HG03442 (cell line): ENCODE data around the gene TOR4A.

ENCODE experiments used
- ATAC-seq: cut with Tn5 transposase; IDR thresholded peaks from one replicate; pipeline ENCODE4 v1.9.1; 2021; ENCODE audit warnings: mild to moderate bottlenecking, moderate library complexity; ENCODE audit not compliant: unreplicated experiment

The TOR4A gene

DNA sequence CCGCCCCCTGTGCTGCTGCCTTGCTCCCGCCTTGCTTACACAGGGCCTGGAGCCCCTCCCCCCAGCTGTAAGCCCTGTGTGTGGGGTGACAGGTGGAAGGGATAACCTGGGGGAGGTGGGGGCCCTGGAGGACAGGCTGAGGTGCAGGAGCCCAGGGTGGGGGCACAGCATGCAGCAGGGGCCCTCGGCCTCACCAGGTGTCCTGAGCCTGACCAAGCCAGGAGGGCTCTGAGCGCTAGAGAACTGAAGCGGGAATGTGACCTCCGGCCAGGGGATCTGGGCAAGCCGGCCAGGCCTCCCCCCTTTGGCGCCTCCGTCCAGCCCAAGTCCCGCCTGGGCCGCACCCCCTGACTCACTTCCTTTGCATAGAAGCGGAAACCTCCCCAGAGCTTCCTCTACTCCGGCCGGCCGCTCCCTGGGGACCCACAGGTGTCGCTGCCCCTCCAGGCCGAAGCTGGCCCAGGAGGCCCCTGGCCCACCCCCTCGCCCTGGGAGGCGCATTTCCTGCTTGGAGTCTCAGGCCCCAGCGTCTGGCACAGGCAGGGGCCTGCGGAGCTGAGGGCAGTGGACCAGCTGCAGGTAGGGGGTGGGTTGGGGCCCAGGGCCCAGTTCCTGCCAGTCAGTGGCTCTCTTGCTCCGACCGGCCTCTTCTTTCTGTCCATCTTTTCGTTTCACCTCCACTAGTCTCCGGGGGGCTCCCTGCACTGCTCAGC is at the start of gene TOR4A:
TOR4A (plus strand) TSS at position 398 of the 713 bp plus-strand sequence. CDS start 964 bp downstream, outside the sequence.
- peak; percentile 74 for ATAC-seq

DNA sequence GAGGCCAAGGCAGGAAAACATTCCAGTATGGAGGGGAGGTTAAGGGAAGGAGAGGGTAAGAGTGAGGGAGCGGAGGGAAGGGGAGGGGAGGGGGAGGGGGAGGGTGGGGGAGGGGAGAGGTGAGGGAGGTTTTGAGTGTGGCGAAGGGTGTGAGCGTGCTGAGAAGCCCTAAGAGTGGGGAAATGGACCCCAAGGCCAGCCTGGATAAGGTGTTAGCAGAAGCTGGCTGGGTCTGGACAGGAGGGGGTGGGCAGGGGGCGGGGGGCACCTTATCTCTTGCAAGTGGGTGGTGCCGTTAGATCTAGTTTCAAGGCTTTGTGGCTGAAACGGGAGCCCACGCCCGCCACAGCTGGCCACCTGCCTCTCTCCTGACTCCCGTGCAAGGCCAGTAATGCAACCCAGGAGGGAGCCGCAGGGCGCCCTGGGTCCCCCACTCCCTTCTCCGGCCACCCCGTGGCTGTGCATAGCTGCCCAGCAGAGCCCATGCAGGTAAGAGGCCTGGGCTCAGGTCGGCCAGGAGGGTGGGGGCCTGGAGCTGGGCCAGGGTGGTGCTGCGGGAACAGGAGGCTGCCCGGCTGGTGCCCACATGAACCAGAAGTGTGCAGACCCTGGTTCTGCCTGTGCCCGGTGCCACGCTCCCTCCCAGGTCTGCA is 49.5 kb upstream of the TOR4A start:
- no peak for ATAC-seq

DNA sequence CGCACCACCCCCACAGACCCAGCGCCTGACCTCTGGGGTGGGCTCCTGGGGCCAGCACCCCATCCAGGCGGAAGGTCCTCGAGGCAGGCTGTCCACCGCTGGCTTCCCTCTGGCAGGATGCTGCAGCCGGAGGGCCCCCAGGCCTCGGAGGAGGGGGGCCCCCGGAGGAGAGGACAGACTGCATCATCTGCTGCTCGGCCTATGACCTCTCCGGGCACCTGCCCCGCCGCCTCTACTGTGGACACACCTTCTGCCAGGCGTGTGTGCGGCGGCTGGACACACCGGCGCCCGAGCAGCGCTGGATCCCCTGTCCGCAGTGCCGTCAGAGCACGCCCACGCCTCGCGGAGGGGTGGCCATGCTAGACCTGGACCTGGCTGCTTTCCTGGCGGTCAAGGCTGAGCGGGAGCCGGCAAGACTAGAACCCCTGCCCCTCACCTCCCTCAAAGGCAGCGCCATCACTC is 49.0 kb upstream of the TOR4A start:
- ATAC-seq, result no peak

DNA sequence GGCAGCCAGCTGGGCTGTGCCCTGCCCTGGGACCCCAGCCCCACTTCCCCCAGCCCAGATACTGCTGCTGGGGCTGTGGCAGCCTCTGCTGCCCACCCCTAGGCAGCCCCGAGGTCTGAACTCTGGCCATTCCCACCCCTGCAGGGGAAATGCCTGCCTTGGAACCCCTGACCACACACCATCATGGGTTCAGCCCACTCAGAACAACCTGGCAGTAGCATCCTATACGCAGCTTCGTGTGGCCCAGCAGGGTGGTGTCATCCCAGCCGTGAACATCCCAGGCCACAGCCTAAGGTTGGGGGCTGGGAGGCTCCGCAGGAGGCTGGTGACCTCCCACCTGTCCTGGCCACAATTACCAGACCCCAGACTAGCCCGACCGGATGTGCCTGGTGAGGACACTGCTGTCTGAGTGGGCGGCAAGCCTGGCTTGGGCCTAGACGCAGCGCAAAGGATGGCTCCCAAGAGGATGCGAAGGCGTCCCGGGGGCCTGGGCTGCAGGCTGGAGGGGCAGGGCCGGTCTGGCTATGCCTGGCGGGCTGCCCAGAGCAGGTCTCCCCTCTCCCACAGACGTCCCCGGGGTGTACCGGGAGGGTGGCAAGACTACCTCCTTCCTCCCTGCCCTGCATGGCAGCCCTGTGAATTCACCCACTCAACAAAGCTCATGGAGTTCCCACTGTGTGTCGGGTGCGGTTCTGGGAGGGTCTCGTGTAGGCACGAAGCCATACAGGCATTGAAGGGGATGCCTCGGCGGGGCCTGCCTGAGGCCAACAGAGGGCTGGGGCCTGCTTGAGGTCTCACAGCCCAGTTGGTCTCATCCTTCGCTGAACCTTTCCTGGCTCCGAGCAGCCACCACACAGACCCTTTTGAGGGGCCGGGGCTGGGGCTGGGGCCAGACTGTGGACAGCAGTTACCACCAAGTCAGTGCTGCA is 48.3 kb upstream of the TOR4A start:
- ATAC-seq, result no peak

DNA sequence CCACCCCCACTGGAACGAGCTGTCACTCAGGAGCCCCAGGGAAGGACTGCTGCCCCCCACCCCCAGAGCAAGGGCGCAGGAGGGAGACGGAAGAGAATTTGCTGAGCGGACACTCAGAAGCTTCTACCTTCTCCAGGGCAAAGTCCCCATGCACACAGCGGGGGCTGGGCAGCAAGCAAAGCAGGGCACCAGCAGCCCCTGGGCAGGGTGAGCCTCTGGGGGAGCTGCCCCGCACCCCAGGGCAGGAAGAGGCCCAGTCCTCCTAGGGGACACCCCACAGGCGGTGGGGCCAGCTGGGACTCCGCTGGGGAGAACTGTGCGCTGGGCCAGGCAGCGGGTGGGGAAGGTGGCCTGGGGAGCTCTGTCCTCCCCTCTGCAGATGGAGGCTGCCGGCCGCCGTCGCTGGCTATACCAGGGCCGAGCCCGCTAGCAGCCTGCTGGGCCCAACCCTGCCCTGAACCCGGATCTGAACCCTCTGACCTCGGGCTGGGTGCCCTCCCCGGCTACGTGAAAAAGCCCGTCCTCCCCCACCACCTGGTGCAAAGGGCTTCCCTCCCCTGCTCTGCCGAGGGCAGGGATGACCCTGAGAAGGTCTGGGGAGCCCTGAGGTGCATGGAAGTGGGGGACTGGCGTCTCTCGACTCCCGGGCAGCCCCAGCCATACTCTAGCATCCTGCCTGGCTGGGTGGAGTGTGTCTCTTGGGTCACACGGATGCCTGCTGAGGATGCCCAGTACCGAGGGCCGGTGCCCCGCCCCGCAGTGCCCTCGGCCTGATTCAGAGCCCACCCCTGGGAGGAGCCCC is 47.4 kb upstream of the TOR4A start:
- ATAC-seq, result no peak

DNA sequence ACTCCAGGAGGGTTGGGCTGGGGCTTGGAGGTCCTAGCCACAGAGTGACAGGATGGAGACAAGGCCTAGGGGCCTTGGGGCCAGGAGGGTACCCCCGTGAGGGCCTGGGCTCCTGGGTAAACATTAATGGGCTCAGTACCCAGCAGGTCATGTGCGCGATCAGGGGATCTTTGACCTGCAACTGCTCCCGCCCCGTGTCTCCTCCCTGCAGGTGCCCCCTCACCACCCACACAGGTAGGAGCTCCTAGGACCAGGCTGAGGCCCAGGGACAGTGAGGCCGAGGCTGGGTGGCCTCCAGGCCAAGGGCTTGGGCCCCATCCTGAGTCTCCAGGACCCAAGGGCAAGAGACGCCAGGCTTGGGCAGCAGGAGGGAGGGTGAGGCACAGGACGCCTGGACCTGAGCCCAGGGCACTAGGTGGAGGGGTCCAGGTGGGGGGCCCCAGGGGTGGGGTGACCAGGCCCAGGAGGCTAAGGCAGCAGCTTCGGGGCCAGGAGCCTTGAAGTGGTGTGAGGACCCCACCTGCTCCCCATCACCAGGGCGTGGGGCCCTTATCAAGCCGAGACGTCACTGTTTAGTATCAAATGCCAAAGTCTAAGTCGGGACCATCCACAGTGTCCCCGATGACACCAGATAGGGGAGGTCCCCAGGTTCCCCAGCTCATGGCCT is 46.7 kb upstream of the TOR4A start, which contains the start of gene SLC34A3:
SLC34A3 (plus strand) TSS at position 197 of the 667 bp plus-strand sequence. CDS start 802 bp downstream, outside the sequence.
- no peak for ATAC-seq

DNA sequence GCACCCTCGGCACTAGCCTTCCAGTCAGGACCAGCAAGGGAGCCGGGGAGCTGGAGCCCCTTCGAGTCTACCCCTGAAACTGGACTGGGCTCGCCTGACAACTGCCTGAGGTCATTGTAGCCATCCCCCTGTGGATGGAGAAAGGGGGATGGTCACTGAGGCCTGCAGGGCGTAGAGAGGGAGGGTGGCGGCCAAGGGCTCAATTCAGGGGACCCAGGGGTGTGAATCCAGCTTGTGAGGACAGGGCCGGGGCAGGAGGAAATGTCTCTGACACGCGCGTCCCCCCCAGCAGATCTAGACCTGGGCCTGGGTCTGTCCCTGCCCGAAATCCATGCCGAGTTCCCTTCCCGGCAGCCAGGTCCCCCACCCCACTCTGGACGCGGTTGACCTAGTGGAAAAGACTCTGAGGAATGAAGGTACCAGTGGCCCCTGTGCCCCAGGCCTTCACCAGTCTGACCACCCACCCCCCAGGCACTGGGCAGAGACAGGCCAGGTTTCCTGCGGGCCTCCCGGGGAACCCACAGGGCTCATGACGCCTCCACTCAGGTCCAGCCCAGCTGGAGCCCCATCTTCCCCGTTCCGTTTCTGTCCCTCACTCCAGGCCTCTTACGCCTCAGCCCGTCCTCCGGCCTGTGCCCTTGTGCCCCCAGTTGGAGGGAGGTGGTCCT is 46.0 kb upstream of the TOR4A start:
- no peak for ATAC-seq

DNA sequence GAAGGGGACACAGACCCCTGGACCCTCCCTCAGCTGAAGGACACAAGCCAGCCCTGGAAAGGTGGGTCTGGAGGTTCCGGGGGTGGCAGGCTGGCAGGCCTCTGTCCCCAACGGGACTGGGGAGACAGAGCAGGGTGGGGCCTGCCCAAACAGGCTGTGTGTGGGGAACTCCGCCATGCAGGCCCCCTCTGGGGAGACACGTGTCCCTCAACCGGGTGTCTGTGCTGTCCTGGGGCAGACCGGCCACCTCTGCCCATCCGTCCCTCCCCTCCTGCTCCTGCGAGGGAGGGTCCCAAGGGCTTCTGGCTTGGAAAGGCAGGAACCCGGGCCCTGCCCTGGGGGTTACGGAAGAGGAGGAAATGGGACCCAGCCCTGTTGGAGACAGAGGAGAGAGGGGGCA is 45.4 kb upstream of the TOR4A start:
- no peak for ATAC-seq

DNA sequence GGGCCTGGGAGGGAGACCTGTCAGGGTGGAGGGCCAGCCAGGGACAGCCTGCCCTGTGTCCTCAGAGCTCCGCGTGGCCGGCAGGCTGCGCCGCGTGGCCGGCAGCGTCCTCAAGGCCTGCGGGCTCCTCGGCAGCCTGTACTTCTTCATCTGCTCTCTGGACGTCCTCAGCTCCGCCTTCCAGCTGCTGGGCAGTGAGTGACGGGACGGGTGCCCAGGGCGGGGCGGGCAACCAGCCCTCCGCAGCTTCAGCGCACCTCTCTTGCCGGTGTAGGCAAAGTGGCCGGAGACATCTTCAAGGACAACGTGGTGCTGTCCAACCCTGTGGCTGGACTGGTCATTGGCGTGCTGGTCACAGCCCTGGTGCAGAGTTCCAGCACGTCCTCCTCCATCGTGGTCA is 45.0 kb upstream of the TOR4A start:
- ATAC-seq, result no peak

DNA sequence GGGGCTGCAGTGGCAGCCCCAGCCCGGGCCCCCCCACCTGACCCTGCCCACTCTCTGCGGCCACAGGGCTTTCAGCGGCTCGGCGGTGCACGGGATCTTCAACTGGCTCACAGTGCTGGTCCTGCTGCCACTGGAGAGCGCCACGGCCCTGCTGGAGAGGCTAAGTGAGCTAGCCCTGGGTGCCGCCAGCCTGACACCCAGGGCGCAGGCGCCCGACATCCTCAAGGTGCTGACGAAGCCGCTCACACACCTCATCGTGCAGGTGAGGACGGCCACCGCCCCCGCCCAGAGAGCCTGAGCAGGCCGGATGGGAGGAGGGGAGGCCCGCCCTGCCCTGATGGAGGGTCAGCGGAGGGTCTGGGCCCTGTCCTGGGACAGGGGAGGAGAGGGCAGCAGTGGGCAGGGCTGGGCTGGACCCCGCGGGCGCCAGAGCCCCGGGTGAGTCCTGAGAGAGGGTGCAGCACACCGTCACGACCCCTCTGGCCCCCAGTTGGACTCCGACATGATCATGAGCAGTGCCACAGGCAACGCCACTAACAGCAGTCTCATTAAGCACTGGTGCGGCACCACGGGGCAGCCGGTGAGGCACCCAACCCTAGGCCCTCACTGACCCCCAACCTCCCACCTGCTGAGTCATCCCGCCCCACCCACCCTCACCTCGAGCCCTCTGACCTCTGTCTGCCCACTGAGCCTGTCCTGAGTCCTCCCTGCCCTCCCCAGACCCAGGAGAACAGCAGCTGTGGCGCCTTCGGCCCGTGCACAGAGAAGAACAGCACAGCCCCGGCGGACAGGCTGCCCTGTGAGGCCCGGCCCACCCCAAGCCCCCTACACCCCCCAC is 44.2 kb upstream of the TOR4A start:
- ATAC-seq, result no peak

DNA sequence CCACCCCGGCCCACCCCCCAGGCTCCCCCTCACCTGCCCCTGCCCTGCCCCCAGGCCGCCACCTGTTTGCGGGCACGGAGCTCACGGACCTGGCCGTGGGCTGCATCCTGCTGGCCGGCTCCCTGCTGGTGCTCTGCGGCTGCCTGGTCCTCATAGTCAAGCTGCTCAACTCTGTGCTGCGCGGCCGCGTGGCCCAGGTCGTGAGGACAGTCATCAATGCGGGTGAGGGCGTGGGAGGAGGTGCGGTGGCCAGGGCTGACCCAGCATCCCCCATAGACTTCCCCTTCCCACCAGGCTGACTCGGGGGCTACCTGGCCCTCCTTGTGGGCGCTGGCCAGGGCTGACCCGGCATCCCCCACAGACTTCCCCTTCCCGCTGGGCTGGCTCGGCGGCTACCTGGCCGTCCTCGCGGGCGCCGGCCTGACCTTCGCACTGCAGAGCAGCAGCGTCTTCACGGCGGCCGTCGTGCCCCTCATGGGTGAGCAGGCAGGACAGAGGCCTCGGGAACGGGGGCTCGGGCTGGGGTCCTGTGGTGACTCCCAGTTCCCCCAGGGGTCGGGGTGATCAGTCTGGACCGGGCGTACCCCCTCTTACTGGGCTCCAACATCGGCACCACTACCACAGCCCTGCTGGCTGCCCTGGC is 43.4 kb upstream of the TOR4A start:
- no peak for ATAC-seq

DNA sequence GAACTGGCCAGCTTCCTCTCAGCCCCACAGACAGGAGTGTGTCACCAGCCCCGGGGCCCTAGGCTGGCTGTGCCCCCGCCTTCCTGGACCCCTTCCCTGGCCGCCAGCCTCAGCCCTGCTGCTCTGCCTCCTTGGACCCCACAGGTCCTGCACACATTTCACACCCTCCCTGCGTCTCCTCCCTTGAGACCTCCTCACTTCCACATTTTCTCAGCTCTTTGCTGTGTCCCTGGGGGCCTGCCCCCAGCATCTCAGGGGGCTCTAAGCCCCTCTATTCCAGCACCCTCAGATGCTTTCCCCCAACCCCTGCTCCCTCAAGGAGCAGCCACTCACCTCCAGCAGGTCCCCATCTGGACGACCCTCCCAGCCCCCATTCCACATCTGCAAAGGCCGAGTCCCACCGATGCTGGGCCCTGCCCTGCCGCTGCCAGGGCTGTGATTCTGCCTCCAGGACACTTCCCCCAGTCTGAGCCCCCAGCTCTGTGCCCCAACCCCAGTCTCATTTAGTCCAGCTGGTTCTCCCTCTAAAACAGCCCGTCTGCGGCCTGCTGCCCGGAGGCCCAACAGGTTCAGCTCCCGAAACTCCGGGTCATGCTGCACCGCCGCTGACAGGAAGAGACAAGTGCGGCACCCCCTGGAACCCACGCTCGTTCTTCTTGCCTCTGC is 42.6 kb upstream of the TOR4A start:
- no peak for ATAC-seq

DNA sequence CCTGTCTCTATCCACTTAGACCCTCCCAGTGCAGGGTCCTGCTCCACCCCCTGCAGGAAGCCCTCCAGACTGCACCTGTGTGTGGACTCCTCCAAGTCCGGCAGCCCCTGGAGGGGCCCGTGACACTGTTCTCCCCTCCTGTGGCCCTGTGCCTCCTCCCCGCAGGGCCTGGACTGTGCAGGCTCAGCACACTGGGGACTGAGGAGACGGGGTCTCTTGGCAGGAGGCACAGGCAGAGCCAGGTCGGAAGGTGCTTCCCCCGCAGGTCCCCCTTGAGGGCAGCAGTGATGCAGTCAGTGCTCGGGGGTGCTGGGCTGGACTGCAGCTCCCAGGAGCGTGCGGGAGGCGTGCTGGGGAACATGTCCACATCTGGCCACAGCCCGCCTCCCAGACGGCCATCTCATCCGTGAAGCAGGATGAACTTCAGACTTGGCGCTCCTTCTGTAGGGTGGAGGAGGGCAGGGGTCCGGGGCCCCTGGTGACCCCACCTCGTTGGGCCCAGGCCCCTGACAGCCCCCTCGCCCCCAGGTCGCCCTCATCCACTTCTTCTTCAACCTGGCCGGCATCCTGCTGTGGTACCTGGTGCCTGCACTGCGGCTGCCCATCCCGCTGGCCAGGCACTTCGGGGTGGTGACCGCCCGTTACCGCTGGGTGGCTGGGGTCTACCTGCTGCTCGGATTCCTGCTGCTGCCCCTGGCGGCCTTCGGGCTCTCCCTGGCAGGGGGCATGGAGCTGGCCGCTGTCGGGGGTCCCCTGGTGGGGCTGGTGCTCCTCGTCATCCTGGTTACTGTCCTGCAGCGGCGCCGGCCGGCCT is 41.9 kb upstream of the TOR4A start:
- ATAC-seq, result no peak

DNA sequence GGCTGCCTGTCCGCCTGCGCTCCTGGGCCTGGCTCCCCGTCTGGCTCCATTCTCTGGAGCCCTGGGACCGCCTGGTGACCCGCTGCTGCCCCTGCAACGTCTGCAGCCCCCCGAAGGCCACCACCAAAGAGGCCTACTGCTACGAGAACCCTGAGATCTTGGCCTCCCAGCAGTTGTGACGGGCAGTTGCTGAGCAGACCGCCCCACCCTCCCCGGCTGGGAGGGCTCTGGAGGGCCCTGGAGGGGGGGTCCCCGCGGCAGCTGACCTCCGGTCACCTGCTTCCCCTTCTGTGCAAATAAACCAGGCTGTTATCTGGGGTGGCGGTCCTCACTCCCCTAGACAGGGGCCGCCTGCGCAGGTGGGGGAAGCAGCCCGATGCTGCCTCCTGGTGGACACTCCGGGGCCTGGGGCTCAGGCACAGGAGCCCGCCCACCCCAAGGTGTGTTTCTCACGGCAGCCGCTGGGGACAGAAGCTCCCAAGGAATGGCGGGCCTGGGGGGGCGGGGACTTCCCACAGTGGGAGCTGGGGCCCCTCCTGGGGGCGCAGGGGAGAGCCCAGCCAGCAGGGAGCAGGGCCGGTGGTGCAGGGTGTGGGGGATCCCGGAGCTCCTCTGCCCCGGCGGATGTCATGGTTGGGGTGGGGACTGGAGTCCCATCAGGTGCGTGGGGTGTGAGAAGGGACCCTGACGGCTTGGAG is 41.1 kb upstream of the TOR4A start:
- ATAC-seq, result no peak

DNA sequence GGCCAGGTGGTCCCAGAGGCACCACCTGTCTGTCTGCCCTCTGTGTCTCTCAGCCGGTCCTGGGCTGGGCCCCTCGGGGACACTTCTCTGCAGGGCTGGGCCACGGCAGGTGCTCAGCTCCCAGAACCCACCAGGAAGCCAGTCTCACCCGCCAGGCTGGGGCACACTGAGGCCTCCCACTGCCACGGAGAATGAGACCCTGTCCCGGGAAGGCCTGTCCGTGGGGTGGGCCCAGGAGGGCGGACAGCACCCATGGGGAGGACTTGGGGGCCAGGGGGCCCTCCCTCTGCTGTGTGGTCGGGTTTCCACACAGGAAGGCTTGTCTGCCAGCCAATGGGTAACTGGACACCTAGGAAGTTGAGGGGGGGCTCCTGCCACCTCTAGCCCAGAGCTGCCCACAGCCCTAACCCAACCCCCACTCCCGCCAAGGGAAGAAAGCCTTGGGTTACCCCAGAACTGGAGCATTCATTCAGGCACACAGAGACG is 40.5 kb upstream of the TOR4A start:
- ATAC-seq, result no peak
